ENCODE measurements around the gene NEK2. TPM values are rescaled to one million over a fixed set of nuclear protein-coding genes. Genes with fewer than 3 reads are reported as not detected.

NEK2 gene
- total and polyA plus RNA-seq, 2 of the 13 experiments (the other 11 are each of a cell fraction or from before 2014, with no cell fraction given) = 10.9 to 40.8 TPM

- no peak for TF ChIP-seq FOXP4 (CRISPR knock-in tag; IDR thresholded peaks at IDR 0.05)
- no peak for TF ChIP-seq ZNF737 (CRISPR knock-in tag; IDR thresholded peaks at IDR 0.05; ENCODE audit: borderline replicate concordance)
- no peak for TF ChIP-seq BCL3 (CRISPR knock-in tag; IDR thresholded peaks at IDR 0.05)
- no peak for TF ChIP-seq SP140L (CRISPR knock-in tag; IDR thresholded peaks at IDR 0.05; ENCODE audit: borderline replicate concordance)
Measured at GRCh38 chr1:211704543-211704942, 29.1 kb upstream of the NEK2 start (continued).

- ChIA-PET POLR2A (no interaction called here), CTCF (ENCODE audit: low intra/inter-chr PET ratio, low total read pairs) (no interaction called here)
- DNase-seq (ENCODE audit: low spot score) (no peak), FAIRE-seq (no peak), ATAC-seq (no peak)
- H3K27ac ChIP-seq (ENCODE audit: extremely low read length, insufficient read depth, low read length) = no peak overlapping the region
- no peak overlapping the region for H3K9ac ChIP-seq (ENCODE audit: insufficient read depth, low read depth, low read length)
- intact Hi-C loops (cut with micrococcal nuclease; ENCODE audit: unreplicated experiment) = no loop called here
- no peak overlapping the region for H2AFZ ChIP-seq (ENCODE audit: low read length)
- BruUV-seq (replicated peaks) = no TSS peak
- H3K4me3 ChIP-seq (replicated peaks in 1 of 3; ENCODE audit: insufficient read depth in 1 of 3, low read depth in 2 of 3, low read length in 3 of 3) = no peak overlapping the region
- H3K79me2 ChIP-seq (ENCODE audit: insufficient read depth, low read length) = no peaks in the 10 kb centered on the region
- no peak overlapping the region for H3K4me2 ChIP-seq (ENCODE audit: low read depth, low read length)
- in situ Hi-C loops (cut with HindIII; ENCODE audit: extremely low pct_ligation_motif_present, low pct_unique_long_range_greater_than_20kb) = no loop called here
- no peaks in the 10 kb centered on the region for H3K36me3 ChIP-seq (replicated peaks in 1 of 2; ENCODE audit: control insufficient read depth in 1 of 2, insufficient read depth in 2 of 2, low read length in 2 of 2)
- TF ChIP-seq HOXA7 (CRISPR knock-in tag; IDR thresholded peaks at IDR 0.05) (no peak), NCOA5 (CRISPR knock-in tag; IDR thresholded peaks at IDR 0.05) (no peak)
- peaks cover 3 to 18% of the 10 kb centered on the region in 2 experiments; a peak in 2 of 5 replicates for H3K27me3 ChIP-seq (ENCODE audit: control insufficient read depth in 1 of 2, insufficient read depth in 2 of 2, low read length in 2 of 2)
- H3K4me1 ChIP-seq (ENCODE audit: insufficient read depth, low read length) = peaks cover 18% of the 10 kb centered on the region
- H3K9me3 ChIP-seq (ENCODE audit: low read length) = no peaks in the 10 kb centered on the region
- H4K20me1 ChIP-seq (ENCODE audit: insufficient read depth, low read length) = no peaks in the 10 kb centered on the region
- 50% methylated on average over 8 of the region's 11 CpGs for WGBS (ENCODE audit: low lambda C conversion rate)
Measured at GRCh38 chr1:211703812-211704537, 28.6 kb upstream of the NEK2 start.

Measured in HepG2 (cell line).